GM12878 (cell line): Measurements from ENCODE around the gene TMEM239.

Source experiments
- ETV6 ChIP-seq, 2 experiments: fragments of 450-650 bp in 1 of 2; IDR thresholded peaks in 1 of 2; conservative IDR thresholded peaks in 1 of 2; 2 replicates each; pipeline ENCODE4 v1.6.1; 2014; ENCODE audit warnings: antibody characterized with exemption in 1 of 2, borderline replicate concordance in 1 of 2, low read depth in 1 of 2, mild to moderate bottlenecking in 1 of 2, moderate library complexity in 1 of 2
- RELA ChIP-seq: fragments of 450-650 bp; IDR thresholded peaks from 2 replicates; pipeline ENCODE4 v1.8.0; 2014; ENCODE audit warnings: borderline replicate concordance; ENCODE audit not compliant: partially characterized antibody
- TCF7 ChIP-seq: IDR thresholded peaks from 2 replicates; pipeline ENCODE4 v1.6.1; 2014; ENCODE audit warnings: antibody characterized with exemption, borderline replicate concordance
- TF ChIP-seq, protein P1 (sequence below): IDR thresholded peaks from 2 replicates; pipeline ENCODE4 v1.6.1; 2012; ENCODE audit warnings: low read length, inconsistent platforms
- TF ChIP-seq, protein P2 (sequence below): fragments of 450-650 bp; IDR thresholded peaks from 2 replicates; pipeline ENCODE4 v1.6.1; 2016; ENCODE audit warnings: mild to moderate bottlenecking
- TF ChIP-seq, protein P3 (sequence below), 3 experiments: IDR thresholded peaks in 2 of 3; conservative IDR thresholded peaks in 1 of 3; 2 replicates each; pipeline ENCODE4 v1.5.1; 2011; ENCODE audit warnings: low read depth in 3 of 3, low read length in 3 of 3, mild to moderate bottlenecking in 3 of 3, control low read depth in 2 of 3, moderate library complexity in 2 of 3, inconsistent platforms in 1 of 3, mixed read lengths in 1 of 3; ENCODE audit not compliant: control insufficient read depth in 2 of 3, insufficient read depth in 1 of 3; ENCODE audit errors: extremely low read depth in 1 of 3

DNA sequence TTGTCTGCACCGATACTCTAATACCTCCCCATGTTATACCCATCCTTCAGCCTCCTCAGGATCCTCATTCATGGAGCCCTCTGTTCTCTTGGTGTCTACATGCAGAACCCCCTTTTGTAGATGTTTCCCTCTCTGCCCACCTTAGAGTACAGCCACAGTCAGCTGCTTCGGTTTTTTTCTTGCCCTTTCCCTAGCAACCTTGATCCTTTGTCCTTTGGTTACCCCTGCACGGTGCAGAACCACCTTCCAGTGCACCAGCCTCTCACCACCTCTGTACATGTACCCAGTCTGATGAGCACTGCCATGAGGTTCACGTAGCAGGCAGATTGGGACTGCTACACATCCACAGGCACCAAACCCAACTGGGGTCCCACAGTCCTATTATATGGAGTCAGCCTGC is 31.6 kb downstream of the TMEM239 start:
- TF ChIP-seq, protein P1, sequence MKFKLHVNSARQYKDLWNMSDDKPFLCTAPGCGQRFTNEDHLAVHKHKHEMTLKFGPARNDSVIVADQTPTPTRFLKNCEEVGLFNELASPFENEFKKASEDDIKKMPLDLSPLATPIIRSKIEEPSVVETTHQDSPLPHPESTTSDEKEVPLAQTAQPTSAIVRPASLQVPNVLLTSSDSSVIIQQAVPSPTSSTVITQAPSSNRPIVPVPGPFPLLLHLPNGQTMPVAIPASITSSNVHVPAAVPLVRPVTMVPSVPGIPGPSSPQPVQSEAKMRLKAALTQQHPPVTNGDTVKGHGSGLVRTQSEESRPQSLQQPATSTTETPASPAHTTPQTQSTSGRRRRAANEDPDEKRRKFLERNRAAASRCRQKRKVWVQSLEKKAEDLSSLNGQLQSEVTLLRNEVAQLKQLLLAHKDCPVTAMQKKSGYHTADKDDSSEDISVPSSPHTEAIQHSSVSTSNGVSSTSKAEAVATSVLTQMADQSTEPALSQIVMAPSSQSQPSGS: no peak
- TF ChIP-seq, protein P2, sequence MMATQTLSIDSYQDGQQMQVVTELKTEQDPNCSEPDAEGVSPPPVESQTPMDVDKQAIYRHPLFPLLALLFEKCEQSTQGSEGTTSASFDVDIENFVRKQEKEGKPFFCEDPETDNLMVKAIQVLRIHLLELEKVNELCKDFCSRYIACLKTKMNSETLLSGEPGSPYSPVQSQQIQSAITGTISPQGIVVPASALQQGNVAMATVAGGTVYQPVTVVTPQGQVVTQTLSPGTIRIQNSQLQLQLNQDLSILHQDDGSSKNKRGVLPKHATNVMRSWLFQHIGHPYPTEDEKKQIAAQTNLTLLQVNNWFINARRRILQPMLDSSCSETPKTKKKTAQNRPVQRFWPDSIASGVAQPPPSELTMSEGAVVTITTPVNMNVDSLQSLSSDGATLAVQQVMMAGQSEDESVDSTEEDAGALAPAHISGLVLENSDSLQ: no peak
- TF ChIP-seq TCF7: no peak
- TF ChIP-seq, protein P3, sequence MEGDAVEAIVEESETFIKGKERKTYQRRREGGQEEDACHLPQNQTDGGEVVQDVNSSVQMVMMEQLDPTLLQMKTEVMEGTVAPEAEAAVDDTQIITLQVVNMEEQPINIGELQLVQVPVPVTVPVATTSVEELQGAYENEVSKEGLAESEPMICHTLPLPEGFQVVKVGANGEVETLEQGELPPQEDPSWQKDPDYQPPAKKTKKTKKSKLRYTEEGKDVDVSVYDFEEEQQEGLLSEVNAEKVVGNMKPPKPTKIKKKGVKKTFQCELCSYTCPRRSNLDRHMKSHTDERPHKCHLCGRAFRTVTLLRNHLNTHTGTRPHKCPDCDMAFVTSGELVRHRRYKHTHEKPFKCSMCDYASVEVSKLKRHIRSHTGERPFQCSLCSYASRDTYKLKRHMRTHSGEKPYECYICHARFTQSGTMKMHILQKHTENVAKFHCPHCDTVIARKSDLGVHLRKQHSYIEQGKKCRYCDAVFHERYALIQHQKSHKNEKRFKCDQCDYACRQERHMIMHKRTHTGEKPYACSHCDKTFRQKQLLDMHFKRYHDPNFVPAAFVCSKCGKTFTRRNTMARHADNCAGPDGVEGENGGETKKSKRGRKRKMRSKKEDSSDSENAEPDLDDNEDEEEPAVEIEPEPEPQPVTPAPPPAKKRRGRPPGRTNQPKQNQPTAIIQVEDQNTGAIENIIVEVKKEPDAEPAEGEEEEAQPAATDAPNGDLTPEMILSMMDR (IDR thresholded peaks at IDR 0.05 in 2 of 3, conservative IDR thresholded peaks at IDR 0.05 in 1 of 3; ENCODE audit: control insufficient read depth in 2 of 3, extremely low read depth in 1 of 3, insufficient read depth in 1 of 3, low read depth in 3 of 3, low read length in 3 of 3): no peak
- no peak for TF ChIP-seq ETV6 (conservative IDR thresholded peaks at IDR 0.05 in 1 of 2, IDR thresholded peaks at IDR 0.05 in 1 of 2; ENCODE audit: borderline replicate concordance in 1 of 2, low read depth in 1 of 2)
- no peak for TF ChIP-seq RELA
